Body of pancreas (tissue), 4 donors: ENCODE measurements around the gene MRPS16. TPM values are rescaled to one million over a fixed set of nuclear protein-coding genes. Genes with fewer than 3 reads are reported as not detected.

ENCODE experiments used
- ATAC-seq: fragments of 150-250 bp; one replicate; pipeline ENCODE4 v1.9.1; 2016
- DNase-seq, 4 donors: peaks; one replicate each; pipeline ENCODE4 v3.0.0-alpha.2; 2019
- H3K27ac ChIP-seq, 4 donors: fragments of 200-600 bp; sonication (generic); 1 replicate in 3 of 4; 2 replicates in 1 of 4; pipeline versions ENCODE4 v1.5.1 to v1.6.1; 2016 to 2019; ENCODE audit warnings: mild to moderate bottlenecking in 1 of 4, mixed read lengths in 1 of 4, moderate library complexity in 1 of 4
- H3K27me3 ChIP-seq, 2 donors: fragments of 200-600 bp; sonication (generic); one replicate each; pipeline ENCODE4 v1.6.0; 2016; ENCODE audit warnings: mild to moderate bottlenecking in 1 of 2
- H3K36me3 ChIP-seq, 2 donors: fragments of 200-600 bp; sonication (generic); replicated peaks in 1 of 2; 2 replicates each; pipeline ENCODE4 v1.5.1; 2016; ENCODE audit warnings: low read depth in 2 of 2; ENCODE audit not compliant: insufficient read depth in 1 of 2
- H3K4me1 ChIP-seq: fragments of 200-600 bp; sonication (generic); one replicate; pipeline ENCODE4 v1.6.0; 2016
- H3K4me3 ChIP-seq, 2 donors: fragments of 200-600 bp; sonication (generic); 1 replicate in 1 of 2; 2 replicates in 1 of 2; pipeline ENCODE4 v1.5.1; 2016 to 2019
- H3K9me3 ChIP-seq, 3 donors: fragments of 200-600 bp; sonication (generic); 1 replicate in 2 of 3; 2 replicates in 1 of 3; pipeline ENCODE4 v1.5.1; 2016
- CTCF ChIP-seq, 7 experiments: fragments of 450-650 bp in 4 of 7; fragments of 200-600 bp in 3 of 7; sonication (generic) in 3 of 7; IDR thresholded peaks; one replicate each; pipeline ENCODE4 v1.5.1; 2016 to 2019; ENCODE audit warnings: antibody characterized with exemption in 7 of 7
- POLR2A ChIP-seq, 3 donors: fragments of 450-650 bp; IDR thresholded peaks; one replicate each; pipeline ENCODE4 v1.6.1; 2016; ENCODE audit warnings: antibody characterized with exemption in 3 of 3, mild to moderate bottlenecking in 2 of 3
- WGBS, 2 donors: methylation state at CpG; one replicate each; pipeline ENCODE4 v1.1.5; 2017; 5-methylcytosine and 5-hydroxymethylcytosine counted together
- intact Hi-C: fragments of 100-400 bp; cut with DNase I; formaldehyde crosslinking; loops from one replicate; pipeline ENCODE4 v1.15.1; 2023
- total RNA-seq, 2 donors: library from RNA; depleted of rRNA; stranded (reverse); fragments of >200 nt; gene quantifications; one replicate each; pipeline ENCODE4 v1.1.0, GENCODE V29; 2016

MRPS16 gene
- total RNA-seq, 2 donors from 2014 or later, result 18.7 to 24.7 TPM

GRCh38 chr10:73244866-73245477, 7.5 kb downstream of the MRPS16 start:
- no peaks in the 10 kb centered on the region for H3K27me3 ChIP-seq
- ATAC-seq, result no peak
- TF ChIP-seq POLR2A (IDR thresholded peaks at IDR 0.05), result no peak
- no peak for TF ChIP-seq CTCF (IDR thresholded peaks at IDR 0.05)
- H3K4me3 ChIP-seq, result no peak overlapping the region
- intact Hi-C loops, result no loop called here
- H3K27ac ChIP-seq, result no peak overlapping the region
- H3K9me3 ChIP-seq, result no peaks in the 10 kb centered on the region
- H3K4me1 ChIP-seq, result peaks cover 17% of the 10 kb centered on the region
- DNase-seq, result no peak
- WGBS, 2 donors, result 66 to 70% methylated on average over 8 of the region's 8 CpGs
- peaks cover 0 to 19% of the 10 kb centered on the region in 2 donors for H3K36me3 ChIP-seq

GRCh38 chr10:73239908-73240307, 12.5 kb downstream of the MRPS16 start:
- TF ChIP-seq CTCF (IDR thresholded peaks at IDR 0.05) (no peak), POLR2A (IDR thresholded peaks at IDR 0.05) (no peak)
- intact Hi-C loops, result no loop called here
- no peak for DNase-seq
- Histone ChIP-seq H3K27ac (no peak overlapping the region), H3K36me3 (peaks cover 0 to 20% of the 10 kb centered on the region in 2 donors), H3K4me3 (no peak overlapping the region), H3K9me3 (no peaks in the 10 kb centered on the region), H3K4me1 (no peaks in the 10 kb centered on the region), H3K27me3 (no peaks in the 10 kb centered on the region)
- no peak for ATAC-seq
- WGBS, 2 donors, result 85 to 94% methylated on average over 2 of the region's 2 CpGs

GRCh38 chr10:73238990-73239566, 13.4 kb downstream of the MRPS16 start:
- WGBS, 2 donors, result 91 to 94% methylated on average over 5 of the region's 5 CpGs
- H3K4me1 ChIP-seq, result no peaks in the 10 kb centered on the region
- intact Hi-C loops, result no loop called here
- DNase-seq (no peak), ATAC-seq (no peak)
- H3K9me3 ChIP-seq, result no peaks in the 10 kb centered on the region
- H3K27me3 ChIP-seq, result no peaks in the 10 kb centered on the region
- no peak for TF ChIP-seq POLR2A (IDR thresholded peaks at IDR 0.05)
- no peak for TF ChIP-seq CTCF (IDR thresholded peaks at IDR 0.05)
- H3K27ac ChIP-seq, result no peak overlapping the region
- H3K36me3 ChIP-seq, result peaks cover 0 to 20% of the 10 kb centered on the region in 2 donors
- H3K4me3 ChIP-seq, result no peak overlapping the region

- Histone ChIP-seq H3K4me1 (no peaks in the 10 kb centered on the region), H3K4me3 (no peak overlapping the region), H3K9me3 (no peaks in the 10 kb centered on the region), H3K27ac (no peak overlapping the region), H3K36me3 (peaks cover 0 to 1% of the 10 kb centered on the region in 2 donors), H3K27me3 (no peaks in the 10 kb centered on the region)
- DNase-seq, result no peak
- TF ChIP-seq POLR2A (IDR thresholded peaks at IDR 0.05) (no peak), CTCF (IDR thresholded peaks at IDR 0.05) (no peak)
- intact Hi-C loops, result no loop called here
- ATAC-seq, result no peak
- WGBS, 2 donors, result 83% methylated on average over 7 of the region's 7 CpGs
These were observed 17.7 kb downstream of the MRPS16 start for GRCh38 chr10:73234695-73235094.

- WGBS, 2 donors, result 83 to 87% methylated on average over 2 of the region's 2 CpGs
- intact Hi-C loops, result no loop called here
- H3K36me3 ChIP-seq, result peaks cover 0 to 1% of the 10 kb centered on the region in 2 donors
These were observed 18.6 kb downstream of the MRPS16 start for GRCh38 chr10:73233883-73234282.

More at GRCh38 chr10:73233883-73234282, 18.6 kb downstream of the MRPS16 start:
- no peak overlapping the region for H3K4me3 ChIP-seq
- DNase-seq (no peak), ATAC-seq (no peak)
- TF ChIP-seq CTCF (IDR thresholded peaks at IDR 0.05), result no peak
- TF ChIP-seq POLR2A (IDR thresholded peaks at IDR 0.05), result no peak
- no peaks in the 10 kb centered on the region for H3K9me3 ChIP-seq
- no peaks in the 10 kb centered on the region for H3K4me1 ChIP-seq
- no peaks in the 10 kb centered on the region for H3K27me3 ChIP-seq
- H3K27ac ChIP-seq, result no peak overlapping the region
